ENCODE data around the gene FAM193B.
"Not testable (repeated sequence)": the region's sequence is repeated elsewhere in the genome, so short reads cannot be mapped to it uniquely, and the experiment has no call there.

Gene FAM193B

GRCh38 chr5:177537389-177538361, 16.7 kb downstream of the FAM193B start:
- Mint-ChIP-seq H3K27me3 (ENCODE audit: low read depth) (no peaks in the 10 kb centered on the region), H3K36me3 (ENCODE audit: low read depth) (peaks cover 13% of the 10 kb centered on the region), H3K4me3 (no peak overlapping the region), H3K4me1 (ENCODE audit: low read depth) (peaks cover 6% of the 10 kb centered on the region), H3K9me3 (no peaks in the 10 kb centered on the region), H3K27ac (no peak overlapping the region)

GRCh38 chr5:177536386-177536785, 18.0 kb downstream of the FAM193B start:
- Mint-ChIP-seq H3K9me3 (no peaks in the 10 kb centered on the region), H3K36me3 (ENCODE audit: low read depth) (peaks cover 15% of the 10 kb centered on the region), H3K4me3 (no peak overlapping the region), H3K4me1 (ENCODE audit: low read depth) (peaks cover 3% of the 10 kb centered on the region), H3K27me3 (ENCODE audit: low read depth) (no peaks in the 10 kb centered on the region), H3K27ac (no peak overlapping the region)

GRCh38 chr5:177535125-177535524, 19.2 kb downstream of the FAM193B start:
- H3K4me1 Mint-ChIP-seq (ENCODE audit: low read depth), result no peaks in the 10 kb centered on the region
- no peak overlapping the region for H3K4me3 Mint-ChIP-seq
- H3K27me3 Mint-ChIP-seq (ENCODE audit: low read depth), result no peaks in the 10 kb centered on the region
- H3K36me3 Mint-ChIP-seq (ENCODE audit: low read depth), result peaks cover 23% of the 10 kb centered on the region
- H3K9me3 Mint-ChIP-seq, result no peaks in the 10 kb centered on the region
- no peak overlapping the region for H3K27ac Mint-ChIP-seq

GRCh38 chr5:177534433-177534832, 19.9 kb downstream of the FAM193B start:
- peaks cover 24% of the 10 kb centered on the region for H3K36me3 Mint-ChIP-seq (ENCODE audit: low read depth)
- H3K27me3 Mint-ChIP-seq (ENCODE audit: low read depth); H3K4me1 Mint-ChIP-seq (ENCODE audit: low read depth); H3K9me3 Mint-ChIP-seq; H3K4me3 Mint-ChIP-seq; H3K27ac Mint-ChIP-seq: not testable (repeated sequence)

- Mint-ChIP-seq H3K36me3 (ENCODE audit: low read depth) (peaks cover 16% of the 10 kb centered on the region), H3K4me1 (ENCODE audit: low read depth) (no peaks in the 10 kb centered on the region), H3K27me3 (ENCODE audit: low read depth) (no peaks in the 10 kb centered on the region), H3K4me3 (no peak overlapping the region), H3K27ac (no peak overlapping the region), H3K9me3 (no peaks in the 10 kb centered on the region)
Observed at GRCh38 chr5:177531209-177531940, 23.0 kb downstream of the FAM193B start.

GRCh38 chr5:177530638-177531037, 23.7 kb downstream of the FAM193B start:
- Mint-ChIP-seq H3K4me3 (no peak overlapping the region), H3K27me3 (ENCODE audit: low read depth) (no peaks in the 10 kb centered on the region), H3K9me3 (no peaks in the 10 kb centered on the region), H3K4me1 (ENCODE audit: low read depth) (no peaks in the 10 kb centered on the region), H3K27ac (no peak overlapping the region), H3K36me3 (ENCODE audit: low read depth) (peaks cover 16% of the 10 kb centered on the region)

GRCh38 chr5:177529247-177530203, 24.8 kb downstream of the FAM193B start:
- no peak overlapping the region for H3K4me3 Mint-ChIP-seq
- peaks cover 18% of the 10 kb centered on the region for H3K36me3 Mint-ChIP-seq (ENCODE audit: low read depth)
- H3K9me3 Mint-ChIP-seq, result no peaks in the 10 kb centered on the region
- H3K27ac Mint-ChIP-seq, result no peak overlapping the region
- no peaks in the 10 kb centered on the region for H3K4me1 Mint-ChIP-seq (ENCODE audit: low read depth)
- H3K27me3 Mint-ChIP-seq (ENCODE audit: low read depth), result no peaks in the 10 kb centered on the region

GRCh38 chr5:177528631-177529030, 25.7 kb downstream of the FAM193B start:
- H3K27me3 Mint-ChIP-seq (ENCODE audit: low read depth), result no peaks in the 10 kb centered on the region
- no peaks in the 10 kb centered on the region for H3K4me1 Mint-ChIP-seq (ENCODE audit: low read depth)
- no peak overlapping the region for H3K27ac Mint-ChIP-seq
- no peaks in the 10 kb centered on the region for H3K9me3 Mint-ChIP-seq
- H3K4me3 Mint-ChIP-seq, result no peak overlapping the region
- peaks cover 18% of the 10 kb centered on the region for H3K36me3 Mint-ChIP-seq (ENCODE audit: low read depth)

GRCh38 chr5:177527595-177527994, 26.8 kb downstream of the FAM193B start:
- H3K27ac Mint-ChIP-seq, result no peak overlapping the region
- no peaks in the 10 kb centered on the region for H3K9me3 Mint-ChIP-seq
- no peak overlapping the region for H3K4me3 Mint-ChIP-seq
- no peaks in the 10 kb centered on the region for H3K27me3 Mint-ChIP-seq (ENCODE audit: low read depth)
- peaks cover 18% of the 10 kb centered on the region for H3K36me3 Mint-ChIP-seq (ENCODE audit: low read depth)
- no peaks in the 10 kb centered on the region for H3K4me1 Mint-ChIP-seq (ENCODE audit: low read depth)

GRCh38 chr5:177526791-177527190, 27.6 kb downstream of the FAM193B start:
- Mint-ChIP-seq H3K27ac (no peak overlapping the region), H3K27me3 (ENCODE audit: low read depth) (no peaks in the 10 kb centered on the region), H3K4me1 (ENCODE audit: low read depth) (peaks cover under 1% of the 10 kb centered on the region), H3K36me3 (ENCODE audit: low read depth) (peaks cover 15% of the 10 kb centered on the region), H3K4me3 (no peak overlapping the region), H3K9me3 (no peaks in the 10 kb centered on the region)

- H3K27me3 Mint-ChIP-seq (ENCODE audit: low read depth), result no peaks in the 10 kb centered on the region
- no peak overlapping the region for H3K27ac Mint-ChIP-seq
- peaks cover 6% of the 10 kb centered on the region for H3K4me1 Mint-ChIP-seq (ENCODE audit: low read depth)
- H3K36me3 Mint-ChIP-seq (ENCODE audit: low read depth), result peaks cover 15% of the 10 kb centered on the region
- no peak overlapping the region for H3K4me3 Mint-ChIP-seq
- no peaks in the 10 kb centered on the region for H3K9me3 Mint-ChIP-seq
Observed at GRCh38 chr5:177526191-177526590, 28.2 kb downstream of the FAM193B start.

- Mint-ChIP-seq H3K4me1 (ENCODE audit: low read depth) (peaks cover 9% of the 10 kb centered on the region), H3K36me3 (ENCODE audit: low read depth) (peaks cover 7% of the 10 kb centered on the region), H3K27me3 (ENCODE audit: low read depth) (no peaks in the 10 kb centered on the region), H3K9me3 (no peaks in the 10 kb centered on the region), H3K4me3 (no peak overlapping the region), H3K27ac (no peak overlapping the region)
Observed at GRCh38 chr5:177524941-177525655, 29.3 kb downstream of the FAM193B start.

- Mint-ChIP-seq H3K27ac (no peak overlapping the region), H3K36me3 (ENCODE audit: low read depth) (peaks cover 8% of the 10 kb centered on the region), H3K4me3 (no peak overlapping the region), H3K4me1 (ENCODE audit: low read depth) (peaks cover 9% of the 10 kb centered on the region), H3K9me3 (no peaks in the 10 kb centered on the region), H3K27me3 (ENCODE audit: low read depth) (no peaks in the 10 kb centered on the region)
Observed at GRCh38 chr5:177524539-177524900, 29.8 kb downstream of the FAM193B start.
